ENCODE results near the gene PSMF1.

PSMF1 gene, protein sequence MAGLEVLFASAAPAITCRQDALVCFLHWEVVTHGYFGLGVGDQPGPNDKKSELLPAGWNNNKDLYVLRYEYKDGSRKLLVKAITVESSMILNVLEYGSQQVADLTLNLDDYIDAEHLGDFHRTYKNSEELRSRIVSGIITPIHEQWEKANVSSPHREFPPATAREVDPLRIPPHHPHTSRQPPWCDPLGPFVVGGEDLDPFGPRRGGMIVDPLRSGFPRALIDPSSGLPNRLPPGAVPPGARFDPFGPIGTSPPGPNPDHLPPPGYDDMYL
- long read RNA-seq, donor 1, full-length matches to known transcripts: 60 of 67 reads
- long read RNA-seq, donor 1, partial matches to known transcripts: 7 of 67 reads
- long read RNA-seq, donor 1, other reads (novel, unspliced or antisense): 0 of 67 reads
- long read RNA-seq, donor 2, full-length matches to known transcripts: 32 of 37 reads
- long read RNA-seq, donor 2, partial matches to known transcripts: 5 of 37 reads
- long read RNA-seq, donor 2, other reads (novel, unspliced or antisense): 0 of 37 reads
- long read RNA-seq, donor 3, full-length matches to known transcripts: 19 of 33 reads
- long read RNA-seq, donor 3, partial matches to known transcripts: 14 of 33 reads
- long read RNA-seq, donor 3, other reads (novel, unspliced or antisense): 0 of 33 reads
- long read RNA-seq, donor 4, full-length matches to known transcripts: 49 of 72 reads
- long read RNA-seq, donor 4, partial matches to known transcripts: 23 of 72 reads
- long read RNA-seq, donor 4, other reads (novel, unspliced or antisense): 0 of 72 reads
- long read RNA-seq, donor 5, full-length matches to known transcripts: 48 of 67 reads
- long read RNA-seq, donor 5, partial matches to known transcripts: 19 of 67 reads
- long read RNA-seq, donor 5, other reads (novel, unspliced or antisense): 0 of 67 reads
- long read RNA-seq, donor 6, full-length matches to known transcripts: 43 of 51 reads
- long read RNA-seq, donor 6, partial matches to known transcripts: 8 of 51 reads
- long read RNA-seq, donor 6, other reads (novel, unspliced or antisense): 0 of 51 reads
- long read RNA-seq, donor 7, full-length matches to known transcripts: 89 of 135 reads
- long read RNA-seq, donor 7, partial matches to known transcripts: 46 of 135 reads
- long read RNA-seq, donor 7, other reads (novel, unspliced or antisense): 0 of 135 reads
- long read RNA-seq, donor 8, full-length matches to known transcripts: 51 of 62 reads
- long read RNA-seq, donor 8, partial matches to known transcripts: 11 of 62 reads
- long read RNA-seq, donor 8, other reads (novel, unspliced or antisense): 0 of 62 reads

DNA sequence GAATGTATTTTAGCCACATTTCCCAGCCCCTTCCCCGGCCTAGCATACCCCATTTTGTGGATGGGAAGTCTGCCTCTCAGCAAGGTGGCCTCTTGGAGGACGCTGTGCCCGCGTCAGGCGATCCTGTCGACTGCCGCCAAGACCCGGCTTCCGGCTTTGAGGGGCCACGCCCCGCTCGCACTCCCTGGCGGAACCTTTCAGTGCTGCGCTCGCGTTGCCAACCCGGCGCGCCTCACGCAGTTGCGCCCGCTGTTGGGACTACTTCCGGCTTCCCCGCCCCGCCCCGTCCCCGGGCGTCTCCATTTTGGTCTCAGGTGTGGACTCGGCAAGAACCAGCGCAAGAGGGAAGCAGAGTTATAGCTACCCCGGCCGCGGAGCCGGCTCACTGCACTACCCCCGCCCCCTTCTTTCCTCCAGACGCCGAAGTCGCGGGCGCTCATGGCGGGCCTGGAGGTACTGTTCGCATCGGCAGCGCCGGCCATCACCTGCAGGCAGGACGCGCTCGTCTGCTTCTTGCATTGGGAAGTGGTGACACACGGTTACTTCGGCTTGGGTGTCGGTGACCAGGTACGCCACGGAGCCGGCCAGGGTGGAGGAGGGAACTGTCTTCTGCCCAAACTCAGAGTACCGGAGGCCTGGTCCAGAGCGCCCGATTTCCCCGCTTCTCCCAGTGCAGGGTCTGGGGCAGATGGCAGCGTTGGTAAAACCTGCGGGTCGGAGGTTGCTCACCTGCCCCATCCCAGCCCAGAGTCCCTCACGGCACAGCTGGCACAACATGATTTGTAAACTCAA, at the start of gene PSMF1:
Gene PSMF1, plus strand, starts transcription at position 267 of the 792 bp plus-strand sequence. Its CDS starts 172 bp downstream, at position 439.
- peak; percentile 90 for DNase-seq

DNA sequence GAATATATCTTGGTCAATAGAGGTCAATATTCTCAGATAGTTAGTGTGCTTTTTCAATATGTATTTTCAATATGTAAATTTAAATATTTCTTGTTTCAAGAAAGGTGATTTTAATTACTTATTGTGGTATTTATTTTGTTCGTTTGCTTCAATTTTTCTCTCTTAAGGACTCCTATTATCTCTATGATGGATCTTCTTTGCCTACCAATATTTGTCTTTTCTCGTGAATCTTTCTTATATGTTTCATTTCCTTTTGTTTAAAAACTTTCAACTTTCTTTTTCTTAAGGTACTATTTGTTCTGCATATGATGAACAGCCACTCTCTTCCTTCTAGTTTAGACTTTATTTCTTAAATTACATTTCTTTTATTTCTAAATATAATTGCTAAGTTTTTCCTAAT, 46.1 kb upstream of the PSMF1 start:
- no peak for DNase-seq

DNA sequence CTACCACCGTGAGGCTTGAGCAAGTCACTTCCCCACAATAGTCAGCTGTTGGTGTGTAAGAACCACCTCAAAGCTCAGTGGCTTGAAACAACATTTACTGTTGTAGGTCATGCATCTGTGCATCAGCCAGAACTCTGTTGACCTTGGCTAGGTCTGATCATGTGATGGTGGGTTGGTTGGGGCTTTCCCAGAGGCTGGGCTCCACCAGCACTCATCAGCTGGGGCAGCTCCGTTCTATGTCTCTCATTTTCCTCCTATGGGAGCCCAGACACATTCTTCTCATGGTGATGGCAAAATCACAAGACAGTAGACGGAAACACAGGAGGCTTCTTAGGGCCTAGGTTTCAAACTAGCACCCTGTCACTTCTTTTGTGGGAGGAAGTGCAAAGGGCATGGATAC, 42.8 kb upstream of the PSMF1 start:
- no peak for DNase-seq

DNA sequence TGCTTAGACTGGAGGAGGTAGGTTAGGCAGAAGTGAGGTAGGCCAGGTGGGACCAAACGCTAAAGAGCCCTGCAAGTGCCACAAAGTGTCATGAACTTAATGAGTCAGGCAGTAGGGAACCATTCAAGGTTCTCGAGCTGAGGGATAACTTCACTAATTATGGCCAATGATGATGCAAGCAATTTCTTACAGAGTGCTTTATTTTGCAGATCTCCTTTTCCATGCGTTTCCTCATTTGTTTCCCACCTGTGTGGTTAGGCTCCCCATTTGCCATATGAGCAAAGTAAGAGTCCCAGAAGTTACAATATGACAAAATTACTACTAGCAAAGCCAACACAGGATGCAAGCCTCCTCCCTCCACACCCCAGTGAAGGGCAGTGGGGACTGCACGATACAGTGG, 36.5 kb upstream of the PSMF1 start:
- DNase-seq: no peak

DNA sequence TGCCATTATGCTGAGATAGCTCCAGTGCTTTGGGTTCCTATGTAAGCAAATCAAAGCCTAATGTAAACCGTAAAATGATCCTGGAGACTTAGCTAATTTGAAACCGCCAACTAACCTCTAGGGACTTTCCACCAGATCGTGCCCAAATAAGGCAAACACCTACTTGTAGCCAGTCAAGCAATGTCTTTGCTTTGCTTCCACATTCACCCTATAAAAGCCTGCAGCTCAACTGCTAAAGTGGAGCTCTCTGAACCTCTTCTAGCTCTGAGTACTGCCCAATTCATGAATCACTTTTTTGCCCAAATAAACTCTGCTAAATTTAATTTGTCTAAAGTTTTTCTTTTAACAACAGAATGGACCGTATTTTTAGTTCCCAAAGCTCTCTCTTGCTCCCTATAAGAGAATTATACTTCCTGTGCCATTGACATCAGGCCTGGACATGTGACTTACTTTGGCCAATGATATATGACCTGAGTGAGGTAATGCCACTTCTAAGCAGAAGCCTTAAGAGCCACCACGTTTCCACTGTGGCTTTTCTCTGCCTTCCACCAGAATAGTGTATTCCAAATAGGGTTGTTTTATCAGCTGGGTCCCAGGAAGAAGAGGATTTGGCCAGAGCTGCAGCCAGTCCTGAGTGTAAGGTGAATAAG, 34.8 kb upstream of the PSMF1 start:
- DNase-seq: no peak

DNA sequence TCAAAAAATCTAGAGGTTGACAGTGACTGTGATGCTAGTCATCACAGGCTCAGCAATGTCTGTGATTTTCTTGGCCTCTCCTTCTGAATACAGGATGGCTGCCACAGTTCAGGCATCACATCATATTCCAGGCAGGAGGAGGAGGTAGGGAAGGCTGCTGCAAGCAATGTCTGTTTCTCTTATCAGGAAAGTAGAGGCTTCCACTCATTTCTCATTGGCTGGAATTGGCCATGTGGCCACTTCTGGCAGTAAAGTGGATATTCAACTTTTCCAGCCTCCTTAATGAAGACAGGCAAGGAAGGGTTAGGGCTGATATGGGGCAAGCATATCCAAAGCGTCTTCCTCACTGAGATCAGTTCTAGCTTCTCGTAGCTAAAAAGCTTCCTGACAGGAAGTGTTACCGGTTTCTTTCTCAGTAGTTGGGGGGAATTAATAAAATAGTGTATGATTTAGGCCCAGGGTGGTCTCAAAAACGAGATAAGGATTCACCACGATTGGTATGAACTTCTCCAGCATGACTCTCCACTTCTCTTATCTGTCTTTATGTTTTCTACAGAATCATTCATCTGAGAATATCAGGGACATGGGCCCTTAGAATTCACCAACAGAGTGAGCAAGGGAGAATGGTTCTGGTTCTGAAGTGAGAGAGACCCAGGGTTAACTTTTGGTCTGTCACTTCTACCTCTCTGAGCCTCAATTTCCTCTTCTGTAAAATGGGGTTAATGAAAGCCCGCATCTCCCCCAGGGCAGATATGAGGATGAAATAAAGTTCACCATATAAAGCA, 32.7 kb upstream of the PSMF1 start:
- no peak for DNase-seq

DNA sequence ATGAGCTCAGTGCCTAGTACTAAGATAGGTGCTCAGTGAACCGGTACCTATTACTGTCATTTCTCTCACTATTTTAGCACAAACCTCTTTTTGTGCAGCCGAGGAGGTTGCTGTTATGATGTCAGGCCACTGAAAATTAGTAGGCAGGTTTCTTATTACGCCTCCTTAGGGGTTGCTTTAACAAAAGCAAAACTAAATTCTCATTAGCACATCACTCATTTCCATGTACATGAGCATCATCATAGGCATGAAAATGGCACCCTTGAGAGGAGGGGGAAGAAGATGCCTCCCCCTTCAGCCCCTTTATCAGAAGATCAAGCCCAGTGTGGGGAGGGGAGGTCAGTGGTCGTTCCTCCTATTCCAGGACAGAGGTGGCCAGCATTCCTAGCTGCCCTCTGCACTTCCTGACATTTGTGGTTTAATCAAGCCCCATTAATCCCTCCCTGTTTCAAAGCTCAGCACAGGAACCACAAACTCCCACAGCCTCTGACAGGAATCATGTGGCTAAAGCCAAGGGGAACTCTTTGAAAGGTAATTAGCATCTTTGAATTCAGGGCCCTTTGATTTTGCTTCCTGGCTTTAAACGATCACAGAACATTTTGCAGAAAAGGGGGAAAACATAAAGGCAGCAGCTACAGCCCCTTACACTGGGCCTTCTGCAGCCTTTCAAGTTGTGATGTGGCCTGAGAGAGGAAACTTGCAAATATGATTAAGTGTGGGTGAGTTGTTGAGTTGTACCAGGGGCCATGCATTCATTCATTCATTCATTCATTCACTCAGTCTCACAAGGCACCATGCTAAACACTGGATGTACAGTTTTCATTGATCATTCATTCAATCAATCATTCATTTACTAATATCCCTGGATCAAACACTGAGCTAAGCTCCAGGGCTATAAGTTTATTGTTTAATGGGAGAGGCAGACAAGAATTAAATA, 31.9 kb upstream of the PSMF1 start:
- DNase-seq: no peak

DNA sequence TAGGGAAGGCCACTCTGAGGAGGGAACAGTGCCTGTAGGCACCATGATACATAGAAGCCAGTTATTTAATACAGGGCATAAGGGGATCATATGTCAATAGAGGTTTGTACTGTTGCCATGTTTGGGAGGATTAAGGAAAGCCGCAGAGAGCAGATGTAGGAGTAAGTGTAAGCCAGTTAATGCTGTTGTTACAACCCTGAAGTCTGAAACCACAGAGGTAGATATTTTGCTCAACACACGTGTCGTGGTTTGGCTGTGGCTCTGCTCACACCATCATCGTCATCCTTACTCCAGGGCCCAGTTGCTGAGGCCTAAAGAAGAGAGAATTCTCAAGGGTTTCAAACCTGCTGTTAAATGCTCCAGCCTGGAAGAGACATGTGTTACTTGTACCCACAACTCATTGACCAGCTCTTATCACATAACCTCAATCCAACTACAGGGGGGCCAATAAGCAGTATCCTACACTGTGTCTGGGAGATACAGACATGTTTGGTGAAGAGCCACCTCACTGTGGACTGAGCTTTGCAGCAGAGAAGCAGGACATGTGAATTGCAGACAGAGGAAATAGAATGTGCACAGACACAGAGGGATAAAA, 31.0 kb upstream of the PSMF1 start:
- DNase-seq: no peak

DNA sequence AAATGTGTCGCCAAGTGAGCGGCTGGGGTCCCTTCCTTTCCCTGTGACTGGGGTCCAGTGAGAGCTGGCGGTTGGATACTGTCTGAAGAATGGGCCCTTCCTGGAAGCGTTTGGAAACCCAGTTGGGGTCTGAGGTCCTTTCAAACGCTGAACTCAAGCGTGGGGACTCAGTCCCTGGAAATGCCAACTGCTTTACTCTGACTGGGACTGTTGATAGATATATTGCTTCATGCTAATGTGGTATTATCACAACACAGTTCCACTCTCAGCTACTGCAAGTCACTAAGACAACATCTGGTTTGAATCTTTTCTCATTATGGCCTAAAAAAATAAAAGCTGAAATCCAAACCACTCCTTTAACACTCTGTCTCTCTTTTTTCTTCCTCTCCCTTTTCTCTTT, 23.7 kb upstream of the PSMF1 start:
- peak; percentile 39 for DNase-seq

DNA sequence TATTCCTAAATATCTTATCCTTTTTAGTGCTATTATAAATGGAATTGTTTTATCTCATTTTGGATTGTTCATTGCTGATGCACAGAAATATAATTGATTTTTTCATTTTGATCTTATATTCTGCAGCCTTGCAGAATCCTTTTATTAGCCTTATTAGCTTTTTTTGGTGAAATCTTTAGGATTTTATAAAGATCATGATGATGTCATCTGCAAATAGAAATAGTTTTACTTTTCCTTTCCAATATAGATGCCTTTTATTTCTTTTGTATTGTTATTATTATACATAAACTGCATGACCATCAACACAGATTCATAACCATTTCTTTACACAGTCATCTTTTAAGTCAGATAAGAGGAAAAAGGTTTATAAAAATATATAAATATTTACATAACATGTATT, 16.9 kb upstream of the PSMF1 start:
- no peak for DNase-seq

DNA sequence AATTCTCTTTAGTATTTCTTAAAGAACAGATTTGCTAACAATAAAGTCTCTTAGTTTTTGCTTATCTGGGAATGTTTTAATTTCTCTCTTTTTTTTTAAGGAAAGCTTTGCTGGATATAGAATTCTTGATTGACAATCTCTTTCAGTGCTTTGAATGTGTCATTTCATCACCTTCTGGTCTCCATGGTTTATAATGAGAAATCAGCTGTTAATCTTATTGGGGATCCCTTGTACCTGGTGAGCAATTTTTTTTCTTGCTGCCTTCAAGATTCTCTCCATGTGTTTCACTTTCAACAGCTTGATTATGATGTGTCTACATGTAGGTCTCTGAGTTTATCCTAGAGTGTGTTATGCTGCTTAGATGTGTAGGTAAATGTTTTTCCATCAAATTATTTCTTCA, 16.4 kb upstream of the PSMF1 start:
- no peak for DNase-seq

DNA sequence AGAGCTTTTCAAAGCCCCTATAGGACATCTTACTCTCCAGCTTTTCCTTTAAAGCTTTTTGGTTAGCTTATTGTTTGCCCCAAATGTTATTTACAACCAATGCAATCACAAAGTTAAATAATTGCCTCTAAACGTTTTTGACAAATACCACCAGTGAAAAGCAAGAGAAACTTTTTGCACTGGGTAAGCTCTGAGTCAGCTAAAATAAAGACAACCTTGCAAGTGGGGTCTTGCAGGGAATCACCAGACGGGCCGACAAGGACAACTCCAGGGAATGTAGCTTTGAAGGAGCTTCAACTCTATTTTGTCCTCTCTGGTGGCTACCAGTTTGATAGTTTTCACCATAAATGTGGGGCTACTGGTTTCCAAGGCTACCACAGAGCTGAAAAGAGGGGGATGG, 14.7 kb upstream of the PSMF1 start:
- DNase-seq: no peak

DNA sequence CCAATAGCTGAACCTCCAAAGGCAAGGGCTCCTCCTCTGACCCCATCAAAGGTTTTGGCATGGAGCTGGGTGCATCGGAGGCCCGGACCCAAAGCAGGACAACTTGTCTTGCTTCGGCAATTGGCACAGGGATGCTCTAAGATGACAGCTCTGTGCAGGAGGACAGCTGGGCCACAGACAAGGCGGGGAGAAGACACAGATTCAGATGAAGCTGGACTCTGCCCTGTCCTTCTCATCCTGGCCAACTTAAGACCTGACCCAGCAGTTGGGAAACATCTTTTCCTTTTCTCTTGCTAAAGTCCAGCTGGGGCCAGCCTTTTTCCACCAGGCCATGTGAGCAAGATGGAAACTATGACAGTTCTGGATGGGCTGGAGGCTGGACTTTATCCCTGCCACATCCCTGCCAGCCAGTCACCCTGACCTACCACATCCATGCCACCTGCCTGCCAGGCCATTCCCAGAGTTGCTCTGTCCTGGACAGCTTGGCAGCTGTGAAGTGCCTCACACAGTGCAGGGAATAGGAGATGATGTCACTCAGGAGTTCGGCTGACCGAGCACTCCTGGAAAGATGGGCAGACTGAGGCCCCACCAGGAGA, 12.7 kb upstream of the PSMF1 start:
- DNase-seq: no peak

DNA sequence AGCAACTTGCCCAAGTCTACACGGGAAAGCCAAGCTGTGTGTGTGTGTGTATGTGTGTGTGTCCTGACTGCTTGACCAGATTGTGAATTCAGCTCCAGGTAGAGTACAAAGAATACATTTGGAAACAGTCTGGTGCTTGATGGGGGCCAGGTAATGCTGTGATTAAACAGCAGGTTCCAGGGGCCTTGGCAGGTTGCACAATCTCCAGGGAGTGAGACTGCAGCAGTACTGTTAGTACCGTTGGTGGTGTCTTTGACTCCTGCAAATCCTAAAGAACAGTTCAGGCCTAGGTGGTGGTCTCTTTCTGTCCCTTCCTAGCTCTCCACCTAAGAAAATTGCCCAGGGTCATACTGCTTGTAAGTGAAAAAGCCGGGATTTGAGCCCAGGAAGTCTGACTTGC, 11.2 kb upstream of the PSMF1 start:
- DNase-seq: no peak

DNA sequence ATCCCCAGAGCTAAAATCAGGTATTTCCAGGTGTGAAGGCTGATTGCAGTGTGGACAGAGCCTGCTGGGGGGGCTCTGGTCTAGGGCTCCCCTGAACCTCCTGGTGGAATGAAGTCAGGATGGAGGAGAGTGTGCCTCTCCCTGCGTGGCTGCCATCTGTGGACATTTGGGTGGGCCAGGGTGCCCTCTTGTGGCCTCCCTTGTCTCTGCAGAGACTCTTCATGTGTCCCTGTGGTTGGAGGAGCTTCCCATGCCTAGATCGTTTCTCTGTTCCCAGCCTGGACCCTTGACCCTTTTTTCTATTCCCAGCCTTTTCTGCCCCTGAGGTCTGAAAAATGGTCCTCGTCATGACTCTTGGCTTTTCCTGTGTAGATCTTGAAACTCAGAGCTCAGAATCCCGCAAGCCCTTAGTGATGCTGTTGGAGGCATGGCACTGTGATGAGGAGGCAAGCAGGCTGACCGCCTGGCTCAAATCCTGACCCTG, 9.9 kb upstream of the PSMF1 start:
- peak; percentile 35 for DNase-seq

DNA sequence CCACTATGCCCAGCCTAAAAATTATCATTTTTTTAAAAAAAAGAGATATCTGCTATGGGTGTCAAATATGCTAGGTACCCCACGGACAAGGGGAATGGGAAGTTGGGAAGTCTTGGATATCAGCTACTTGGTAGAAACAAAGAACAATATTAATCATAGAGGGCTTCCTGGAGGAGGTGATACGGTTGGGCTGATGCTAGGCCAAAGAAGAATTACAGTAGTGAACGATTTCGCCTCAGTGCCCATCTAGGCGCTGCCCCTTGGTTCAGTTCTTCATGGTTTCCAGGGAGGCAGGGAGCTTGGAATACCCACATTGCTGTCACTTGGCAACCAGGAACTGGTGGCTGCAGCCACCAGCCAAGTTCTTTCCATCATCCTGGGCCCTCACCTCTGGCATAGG, 5.5 kb upstream of the PSMF1 start:
- DNase-seq: no peak

DNA sequence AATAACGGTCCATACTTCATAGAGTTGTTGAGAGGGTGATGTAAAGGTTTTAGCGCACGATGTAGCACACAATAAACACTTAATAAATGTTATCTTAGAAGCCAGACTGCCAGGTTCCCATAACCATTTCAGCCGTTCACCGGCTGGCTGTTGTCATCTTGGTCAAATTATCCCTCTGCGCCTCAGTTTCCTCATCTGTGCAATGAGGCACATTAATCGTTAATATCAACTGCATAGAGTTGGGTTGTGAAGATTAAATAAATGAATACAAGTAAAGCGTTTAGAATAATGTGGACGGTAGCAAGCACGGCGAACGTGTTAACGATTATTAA, 432 bp upstream of the PSMF1 start:
- no peak for DNase-seq

DNA sequence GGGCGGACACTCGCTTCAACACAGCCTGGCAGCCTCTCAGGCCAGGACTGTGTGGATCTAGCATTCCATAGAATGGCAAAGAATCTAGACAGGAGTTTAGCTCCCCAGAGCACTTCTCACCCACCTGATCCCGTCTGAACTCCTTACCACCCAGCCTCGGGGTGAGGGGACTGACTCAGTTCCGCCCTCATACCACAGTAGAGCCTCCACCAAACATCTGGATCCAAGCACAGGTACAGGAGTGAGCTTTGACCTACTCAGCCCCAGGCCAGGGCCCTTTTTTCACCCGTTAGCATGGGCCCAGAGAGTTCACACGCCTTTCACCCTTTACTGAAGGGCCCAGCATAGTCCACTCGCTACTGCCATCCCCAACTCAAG, 715 bp downstream of the PSMF1 start:
- DNase-seq: no peak
